Common myeloid progenitor, CD34-positive (primary cell): ENCODE results near the gene SLC49A4.

Experiments
- CTCF ChIA-PET: fragments of 350-600 bp; sonication (Branson Sonifier 250); formaldehyde crosslinking; loops from one replicate; lab custom pipeline; 2021; ENCODE audit warnings: antibody characterized with exemption; lab: Charles Lee
- POLR2A ChIA-PET: fragments of 350-600 bp; sonication (Branson Sonifier 250); formaldehyde crosslinking; loops from one replicate; lab custom pipeline; 2021; ENCODE audit warnings: antibody characterized with exemption; lab: Charles Lee
- DNase-seq, 3 donors: peaks; one replicate each; pipeline versions ENCODE4 v3.0.0 to v3.0.0-alpha.2; 2013
- H3K27ac ChIP-seq, 2 experiments: 1 replicate in 1 of 2; 2 replicates in 1 of 2; pipeline ENCODE4 v1.7.0; 2013; ENCODE audit warnings: inconsistent platforms in 2 of 2, low read length in 2 of 2, mild to moderate bottlenecking in 2 of 2, low read depth in 1 of 2, moderate library complexity in 1 of 2; ENCODE audit not compliant: severe bottlenecking in 2 of 2, insufficient read depth in 1 of 2, poor library complexity in 1 of 2
- H3K27me3 ChIP-seq, 5 experiments: replicated peaks in 2 of 5; 1 replicate in 3 of 5; 2 replicates in 2 of 5; pipeline versions ENCODE4 v1.6.1 to v1.7.0; 2013; ENCODE audit warnings: low read length in 4 of 5, mild to moderate bottlenecking in 2 of 5, moderate library complexity in 2 of 5, inconsistent platforms in 1 of 5; ENCODE audit not compliant: insufficient read depth in 5 of 5, control insufficient read depth in 4 of 5
- H3K36me3 ChIP-seq, 4 experiments: 1 replicate in 2 of 4; 2 replicates in 2 of 4; pipeline versions ENCODE4 v1.6.1 to v1.7.0; 2013; ENCODE audit warnings: low read length in 3 of 4, control low read depth in 1 of 4, mild to moderate bottlenecking in 1 of 4; ENCODE audit not compliant: control insufficient read depth in 4 of 4, insufficient read depth in 4 of 4
- H3K4me1 ChIP-seq, 4 experiments: 1 replicate in 3 of 4; 2 replicates in 1 of 4; pipeline versions ENCODE4 v1.6.1 to v1.7.1; 2013; ENCODE audit warnings: low read length in 3 of 4, mild to moderate bottlenecking in 3 of 4, control low read depth in 1 of 4, inconsistent platforms in 1 of 4, moderate library complexity in 1 of 4; ENCODE audit not compliant: control insufficient read depth in 4 of 4, insufficient read depth in 4 of 4; ENCODE audit errors: control extremely low read depth in 1 of 4
- H3K4me3 ChIP-seq, 7 experiments: 1 replicate in 4 of 7; 2 replicates in 3 of 7; pipeline versions ENCODE4 v1.5.1 to v1.7.0; 2013; ENCODE audit warnings: mild to moderate bottlenecking in 7 of 7, low read length in 6 of 7, moderate library complexity in 6 of 7, inconsistent platforms in 2 of 7, low read depth in 2 of 7, control low read depth in 1 of 7; ENCODE audit not compliant: insufficient read depth in 4 of 7, control insufficient read depth in 1 of 7; ENCODE audit errors: extremely low read depth in 1 of 7
- H3K9me3 ChIP-seq, 5 experiments: 1 replicate in 4 of 5; 2 replicates in 1 of 5; pipeline versions ENCODE4 v1.6.1 to v1.7.1; 2013; ENCODE audit warnings: low read length in 4 of 5, mild to moderate bottlenecking in 2 of 5, inconsistent platforms in 1 of 5, low read depth in 1 of 5, moderate library complexity in 1 of 5; ENCODE audit not compliant: control insufficient read depth in 4 of 5, insufficient read depth in 2 of 5; ENCODE audit errors: control extremely low read depth in 1 of 5
- WGBS: methylation state at CpG from one replicate; pipeline ENCODE4 v1.1.5; 2013; ENCODE audit not compliant: insufficient coverage; 5-methylcytosine and 5-hydroxymethylcytosine counted together

The SLC49A4 gene

GRCh38 chr3:122902326-122902725, 107.5 kb downstream of the SLC49A4 start:
- DNase-seq = no peak
- Histone ChIP-seq H3K27me3 (no peaks in the 10 kb centered on the region), H3K36me3 (no peaks in the 10 kb centered on the region), H3K4me3 (no peak overlapping the region), H3K27ac (no peak overlapping the region), H3K9me3 (peaks cover 0 to 10% (median 0%) of the 10 kb centered on the region in 5 experiments), H3K4me1 (no peaks in the 10 kb centered on the region)
- WGBS = 100% methylated on average over 1 of the region's 2 CpGs
- ChIA-PET CTCF (no interaction called here), POLR2A (no interaction called here)

GRCh38 chr3:122903171-122903570, 108.3 kb downstream of the SLC49A4 start:
- DNase-seq = no peak
- H3K36me3 ChIP-seq = no peaks in the 10 kb centered on the region
- no peak overlapping the region for H3K4me3 ChIP-seq
- 96% methylated on average over 4 of the region's 4 CpGs for WGBS
- peaks cover 0 to 10% (median 0%) of the 10 kb centered on the region in 5 experiments for H3K9me3 ChIP-seq
- CTCF ChIA-PET = no interaction called here
- no peaks in the 10 kb centered on the region for H3K27me3 ChIP-seq
- H3K4me1 ChIP-seq = no peaks in the 10 kb centered on the region
- POLR2A ChIA-PET = no interaction called here
- H3K27ac ChIP-seq = no peak overlapping the region

- DNase-seq = no peak
- 100% methylated on average over 1 of the region's 4 CpGs for WGBS
- H3K4me3 ChIP-seq = no peak overlapping the region
- peaks cover 0 to 15% (median 2%) of the 10 kb centered on the region in 5 experiments for H3K27me3 ChIP-seq
- ChIA-PET CTCF (no interaction called here), POLR2A (interaction anchor here (0.6 kb wide), 1 partner anchor 102 kb away, joined by 3 read pairs; no protein-coding TSS in a partner anchor)
- H3K9me3 ChIP-seq = peaks cover 0 to 10% (median 0%) of the 10 kb centered on the region in 5 experiments
- H3K4me1 ChIP-seq = no peaks in the 10 kb centered on the region
- H3K36me3 ChIP-seq = no peaks in the 10 kb centered on the region
- no peak overlapping the region for H3K27ac ChIP-seq
These were observed 112.6 kb downstream of the SLC49A4 start for GRCh38 chr3:122907471-122907870.

- POLR2A ChIA-PET = no interaction called here
- Histone ChIP-seq H3K27me3 (peaks cover 0 to 23% (median 2%) of the 10 kb centered on the region in 5 experiments), H3K36me3 (no peaks in the 10 kb centered on the region), H3K4me1 (peaks cover 0 to 5% (median 2%) of the 10 kb centered on the region in 4 experiments), H3K9me3 (peaks cover 0 to 10% (median 0%) of the 10 kb centered on the region in 5 experiments), H3K4me3 (no peak overlapping the region), H3K27ac (no peak overlapping the region)
- CTCF ChIA-PET = no interaction called here
- no peak for DNase-seq
- 97% methylated on average over 3 of the region's 3 CpGs for WGBS
These were observed 113.4 kb downstream of the SLC49A4 start for GRCh38 chr3:122908251-122908650.

DNA sequence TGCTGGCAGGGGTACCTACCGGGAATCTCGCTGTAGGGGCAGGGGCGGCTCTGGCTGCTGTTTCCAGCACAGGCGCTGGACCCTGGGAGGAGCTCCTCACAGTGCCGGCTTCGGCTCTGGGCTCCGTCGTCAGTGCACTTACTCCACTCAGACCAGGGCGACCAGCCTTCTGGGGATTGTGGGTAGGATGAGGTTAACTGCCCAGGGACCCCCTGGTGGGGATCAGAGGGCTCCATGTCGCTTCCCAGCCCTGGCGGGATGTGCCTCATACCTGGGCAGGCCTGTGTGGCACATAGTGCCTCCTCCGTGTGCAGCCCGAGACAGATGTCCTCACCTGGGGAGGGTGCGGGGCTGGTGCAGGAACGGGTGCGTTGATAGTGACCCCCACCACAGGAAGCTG, 117.0 kb downstream of the SLC49A4 start:
- ChIA-PET POLR2A (no interaction called here), CTCF (no interaction called here)
- Histone ChIP-seq H3K27me3 (peaks cover 0 to 43% (median 10%) of the 10 kb centered on the region in 5 experiments), H3K27ac (no peak overlapping the region), H3K9me3 (no peaks in the 10 kb centered on the region), H3K4me1 (peaks cover 0 to 12% (median 4%) of the 10 kb centered on the region in 4 experiments), H3K4me3 (no peak overlapping the region), H3K36me3 (no peaks in the 10 kb centered on the region)
- no peak for DNase-seq
- WGBS = 95% methylated on average over 11 of the region's 16 CpGs

- CTCF ChIA-PET = no interaction called here
- no peaks in the 10 kb centered on the region for H3K9me3 ChIP-seq
- DNase-seq = peak in 1 of 3 donors; percentile 13
- peaks cover 0 to 12% (median 4%) of the 10 kb centered on the region in 4 experiments for H3K4me1 ChIP-seq
- H3K27me3 ChIP-seq = peaks cover 0 to 43% (median 10%) of the 10 kb centered on the region in 5 experiments
- H3K27ac ChIP-seq = no peak overlapping the region
- POLR2A ChIA-PET = no interaction called here
- H3K4me3 ChIP-seq = peak overlapping the region in 4 of 7 experiments; percentile 20 to 53 (median 28)
- 36% methylated on average over 63 of the region's 76 CpGs for WGBS
- H3K36me3 ChIP-seq = no peaks in the 10 kb centered on the region
These were observed 118.1 kb downstream of the SLC49A4 start for GRCh38 chr3:122912772-122913538.

- Histone ChIP-seq H3K27me3 (peaks cover 0 to 43% (median 11%) of the 10 kb centered on the region in 5 experiments), H3K27ac (no peak overlapping the region), H3K4me3 (peak overlapping the region in 1 of 7 experiments; percentile 53), H3K4me1 (peaks cover 0 to 12% (median 4%) of the 10 kb centered on the region in 4 experiments), H3K9me3 (no peaks in the 10 kb centered on the region), H3K36me3 (no peaks in the 10 kb centered on the region)
- ChIA-PET POLR2A (no interaction called here), CTCF (no interaction called here)
- DNase-seq = peak in 1 of 3 donors; percentile 17
- 73% methylated on average over 28 of the region's 33 CpGs for WGBS
These were observed 118.8 kb downstream of the SLC49A4 start for GRCh38 chr3:122913539-122914100.
